ENCODE measurements around the gene MEGF8.

MEGF8 gene, protein sequence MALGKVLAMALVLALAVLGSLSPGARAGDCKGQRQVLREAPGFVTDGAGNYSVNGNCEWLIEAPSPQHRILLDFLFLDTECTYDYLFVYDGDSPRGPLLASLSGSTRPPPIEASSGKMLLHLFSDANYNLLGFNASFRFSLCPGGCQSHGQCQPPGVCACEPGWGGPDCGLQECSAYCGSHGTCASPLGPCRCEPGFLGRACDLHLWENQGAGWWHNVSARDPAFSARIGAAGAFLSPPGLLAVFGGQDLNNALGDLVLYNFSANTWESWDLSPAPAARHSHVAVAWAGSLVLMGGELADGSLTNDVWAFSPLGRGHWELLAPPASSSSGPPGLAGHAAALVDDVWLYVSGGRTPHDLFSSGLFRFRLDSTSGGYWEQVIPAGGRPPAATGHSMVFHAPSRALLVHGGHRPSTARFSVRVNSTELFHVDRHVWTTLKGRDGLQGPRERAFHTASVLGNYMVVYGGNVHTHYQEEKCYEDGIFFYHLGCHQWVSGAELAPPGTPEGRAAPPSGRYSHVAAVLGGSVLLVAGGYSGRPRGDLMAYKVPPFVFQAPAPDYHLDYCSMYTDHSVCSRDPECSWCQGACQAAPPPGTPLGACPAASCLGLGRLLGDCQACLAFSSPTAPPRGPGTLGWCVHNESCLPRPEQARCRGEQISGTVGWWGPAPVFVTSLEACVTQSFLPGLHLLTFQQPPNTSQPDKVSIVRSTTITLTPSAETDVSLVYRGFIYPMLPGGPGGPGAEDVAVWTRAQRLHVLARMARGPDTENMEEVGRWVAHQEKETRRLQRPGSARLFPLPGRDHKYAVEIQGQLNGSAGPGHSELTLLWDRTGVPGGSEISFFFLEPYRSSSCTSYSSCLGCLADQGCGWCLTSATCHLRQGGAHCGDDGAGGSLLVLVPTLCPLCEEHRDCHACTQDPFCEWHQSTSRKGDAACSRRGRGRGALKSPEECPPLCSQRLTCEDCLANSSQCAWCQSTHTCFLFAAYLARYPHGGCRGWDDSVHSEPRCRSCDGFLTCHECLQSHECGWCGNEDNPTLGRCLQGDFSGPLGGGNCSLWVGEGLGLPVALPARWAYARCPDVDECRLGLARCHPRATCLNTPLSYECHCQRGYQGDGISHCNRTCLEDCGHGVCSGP (N-terminal part only)

DNA sequence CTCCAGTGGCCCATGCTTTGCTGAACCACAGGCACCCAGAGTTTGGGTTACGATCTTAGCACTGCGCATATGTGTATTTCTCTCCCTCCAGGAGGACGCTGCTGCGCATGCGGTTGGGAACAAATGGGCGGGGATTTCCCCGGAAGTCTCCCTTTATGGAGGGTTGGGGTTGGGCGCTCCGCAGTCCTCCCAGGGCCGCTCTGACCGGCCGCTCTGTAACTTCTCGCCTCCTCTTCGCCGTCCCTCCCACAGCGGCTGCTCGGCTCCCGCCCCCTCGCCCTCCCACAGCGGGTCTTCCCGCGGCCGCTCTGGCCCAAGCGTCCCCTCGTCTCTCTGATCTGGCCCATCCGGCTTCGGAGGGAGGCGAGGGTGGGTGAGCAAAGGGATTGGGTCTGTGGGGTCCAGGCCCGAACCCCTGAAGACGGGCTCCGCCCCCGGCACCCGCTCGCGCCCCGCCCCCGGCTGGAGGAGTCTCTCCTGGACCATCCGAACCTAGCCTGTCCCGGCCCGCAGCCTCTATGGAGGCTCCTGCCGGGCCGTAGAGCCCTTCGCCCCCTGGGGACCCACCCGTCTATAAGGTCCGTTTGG is at the start of gene MEGF8:
MEGF8 (plus strand) TSS at position 328 of the 588 bp plus-strand sequence. CDS start 609 bp downstream, outside the sequence.
- peak; percentile 96 for DNase-seq (ENCODE audit: insufficient read length, low spot score)
- TF ChIP-seq, protein P1, sequence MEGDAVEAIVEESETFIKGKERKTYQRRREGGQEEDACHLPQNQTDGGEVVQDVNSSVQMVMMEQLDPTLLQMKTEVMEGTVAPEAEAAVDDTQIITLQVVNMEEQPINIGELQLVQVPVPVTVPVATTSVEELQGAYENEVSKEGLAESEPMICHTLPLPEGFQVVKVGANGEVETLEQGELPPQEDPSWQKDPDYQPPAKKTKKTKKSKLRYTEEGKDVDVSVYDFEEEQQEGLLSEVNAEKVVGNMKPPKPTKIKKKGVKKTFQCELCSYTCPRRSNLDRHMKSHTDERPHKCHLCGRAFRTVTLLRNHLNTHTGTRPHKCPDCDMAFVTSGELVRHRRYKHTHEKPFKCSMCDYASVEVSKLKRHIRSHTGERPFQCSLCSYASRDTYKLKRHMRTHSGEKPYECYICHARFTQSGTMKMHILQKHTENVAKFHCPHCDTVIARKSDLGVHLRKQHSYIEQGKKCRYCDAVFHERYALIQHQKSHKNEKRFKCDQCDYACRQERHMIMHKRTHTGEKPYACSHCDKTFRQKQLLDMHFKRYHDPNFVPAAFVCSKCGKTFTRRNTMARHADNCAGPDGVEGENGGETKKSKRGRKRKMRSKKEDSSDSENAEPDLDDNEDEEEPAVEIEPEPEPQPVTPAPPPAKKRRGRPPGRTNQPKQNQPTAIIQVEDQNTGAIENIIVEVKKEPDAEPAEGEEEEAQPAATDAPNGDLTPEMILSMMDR (IDR thresholded peaks at IDR 0.05; ENCODE audit: insufficient read depth, missing control alignments), result peak; percentile 90
- no peak for FAIRE-seq

DNA sequence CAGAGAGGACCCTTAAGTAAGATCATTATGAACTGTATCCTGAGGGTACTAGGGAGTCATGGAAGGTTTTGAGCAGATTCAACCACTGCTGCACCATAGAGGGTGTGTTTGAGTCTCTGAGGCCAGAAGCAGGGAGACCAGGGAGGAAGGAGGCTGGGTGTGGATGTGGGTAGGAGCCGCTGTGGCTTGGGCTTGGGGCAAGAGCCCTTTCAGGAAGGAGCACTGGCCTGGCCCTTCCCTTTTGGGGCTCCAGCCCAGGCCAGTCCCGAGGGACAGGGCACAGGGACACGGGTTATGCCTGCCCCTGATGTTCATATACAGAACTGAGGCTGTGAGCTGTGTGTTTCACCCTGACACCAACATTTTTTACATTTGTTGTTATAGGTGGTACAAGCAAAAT is 49.2 kb upstream of the MEGF8 start:
- FAIRE-seq (no peak), DNase-seq (ENCODE audit: insufficient read length, low spot score) (no peak)
- TF ChIP-seq, protein P1 (IDR thresholded peaks at IDR 0.05; ENCODE audit: insufficient read depth, missing control alignments), result no peak

DNA sequence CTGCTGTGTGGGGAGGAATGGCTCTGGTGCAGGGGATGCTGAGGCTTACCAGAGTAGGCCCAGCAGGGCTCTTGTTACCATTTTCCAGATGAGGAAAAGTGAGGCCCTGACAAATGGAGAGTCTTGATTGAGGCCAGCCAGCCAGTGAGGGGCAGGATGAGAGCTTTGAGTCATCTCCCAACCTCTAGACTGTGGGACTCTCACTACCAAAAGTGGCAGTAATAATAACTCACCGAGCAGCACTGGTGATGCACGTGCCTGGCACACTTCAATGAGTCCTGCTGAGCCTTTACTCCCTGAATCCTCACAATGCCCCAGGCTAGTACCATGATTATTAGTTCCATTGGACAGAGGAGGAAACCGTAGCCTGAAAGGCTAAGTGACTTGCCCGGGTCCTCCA is 48.6 kb upstream of the MEGF8 start:
- FAIRE-seq (no peak), DNase-seq (ENCODE audit: insufficient read length, low spot score) (no peak)
- TF ChIP-seq, protein P1 (IDR thresholded peaks at IDR 0.05; ENCODE audit: insufficient read depth, missing control alignments), result no peak

DNA sequence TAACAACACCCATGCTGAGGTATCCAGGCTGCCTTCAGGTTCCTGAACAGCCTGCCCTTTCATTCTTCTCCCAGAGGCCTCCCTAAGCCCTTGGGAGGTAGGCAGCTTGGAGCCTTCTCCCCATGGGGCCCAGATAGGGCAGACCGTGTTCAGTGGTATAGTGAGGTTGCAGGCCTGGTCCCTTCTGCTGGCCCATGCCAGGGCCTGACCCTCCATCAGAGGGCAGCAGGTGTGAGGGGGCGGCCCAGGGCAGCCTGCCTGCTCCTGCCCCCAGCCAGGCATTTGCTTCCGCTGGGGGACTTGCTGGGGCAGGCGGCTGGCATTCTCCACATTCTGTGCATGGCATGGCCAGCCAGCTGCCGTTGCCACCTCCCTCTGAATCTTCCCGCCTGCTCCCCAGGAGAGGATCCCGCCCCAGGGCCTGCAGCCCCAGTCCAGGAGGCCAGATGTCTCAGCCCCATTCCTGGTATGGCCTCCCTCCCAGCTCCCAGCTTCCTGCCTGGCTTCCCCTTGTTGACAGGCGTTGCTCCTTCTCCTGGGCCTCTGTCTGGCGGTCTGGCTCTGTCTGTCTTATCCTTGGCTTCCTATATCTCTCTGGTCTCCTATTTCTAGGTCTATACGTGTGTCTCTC is 47.5 kb upstream of the MEGF8 start:
- TF ChIP-seq, protein P1 (IDR thresholded peaks at IDR 0.05; ENCODE audit: insufficient read depth, missing control alignments), result no peak
- DNase-seq (ENCODE audit: insufficient read length, low spot score) (no peak), FAIRE-seq (no peak)

DNA sequence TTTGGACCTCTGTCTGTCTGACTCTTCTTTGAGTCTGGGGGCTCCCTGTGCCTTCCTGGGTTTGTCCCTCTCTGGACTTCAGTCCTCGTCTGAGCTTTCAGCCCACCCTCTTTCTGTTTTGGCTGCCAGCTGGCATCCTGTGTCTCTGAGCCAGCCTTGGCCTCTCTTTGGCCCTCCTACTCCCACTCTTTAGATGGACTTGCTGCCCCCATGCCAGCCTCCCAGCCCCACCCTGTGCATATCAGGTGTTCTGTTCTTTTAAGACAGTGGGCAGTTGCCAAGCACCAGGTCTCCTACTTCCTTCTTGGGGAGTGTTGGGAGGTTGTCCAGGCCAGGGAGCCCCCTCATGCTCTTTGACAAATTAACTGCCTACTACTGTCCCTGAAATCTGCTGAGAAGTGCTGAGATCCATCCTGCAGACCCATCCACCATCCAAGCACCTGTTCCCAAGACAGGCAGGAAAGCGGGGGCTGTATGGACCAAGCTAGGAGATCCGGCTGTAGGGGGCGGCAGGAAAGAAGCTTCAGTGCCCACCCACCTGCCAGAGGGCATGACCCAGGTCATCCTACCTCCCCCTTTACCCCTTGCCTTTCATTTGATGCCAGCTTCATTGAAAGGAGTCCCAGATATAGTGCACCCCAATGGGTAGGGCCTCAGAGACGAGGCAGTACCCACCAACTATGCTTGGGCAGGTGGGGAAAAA is 46.8 kb upstream of the MEGF8 start:
- DNase-seq (ENCODE audit: insufficient read length, low spot score), result no peak
- no peak for FAIRE-seq
- TF ChIP-seq, protein P1 (IDR thresholded peaks at IDR 0.05; ENCODE audit: insufficient read depth, missing control alignments), result no peak

All from D721Med (cell line).